Renal cortex interstitium (tissue), 11 donors: ENCODE data around the gene TSSC4. TPM values are rescaled to one million over a fixed set of nuclear protein-coding genes. Genes with fewer than 3 reads are reported as not detected.

Experiments
- DNase-seq, 11 donors: peaks; one replicate each; pipeline ENCODE4 v3.0.0-alpha.2; 2013; ENCODE audit warnings: low read depth in 9 of 11, low spot score in 4 of 11; ENCODE audit errors: extremely low read depth in 1 of 11
- polyA plus RNA-seq, 3 donors: library from polyadenylated mRNA; unstranded; fragments of 120-200 nt; gene quantifications; one replicate each; pipeline ENCODE4 v1.2.1, GENCODE V29; 2013; ENCODE audit not compliant: insufficient read length in 3 of 3

TSSC4 gene
- polyA plus RNA-seq, 3 donors = 30.8 to 45.5 (median 44.8) TPM

- DNase-seq = no peak
Observed at GRCh38 chr11:2422461-2423156, 22.1 kb downstream of the TSSC4 start.

DNA sequence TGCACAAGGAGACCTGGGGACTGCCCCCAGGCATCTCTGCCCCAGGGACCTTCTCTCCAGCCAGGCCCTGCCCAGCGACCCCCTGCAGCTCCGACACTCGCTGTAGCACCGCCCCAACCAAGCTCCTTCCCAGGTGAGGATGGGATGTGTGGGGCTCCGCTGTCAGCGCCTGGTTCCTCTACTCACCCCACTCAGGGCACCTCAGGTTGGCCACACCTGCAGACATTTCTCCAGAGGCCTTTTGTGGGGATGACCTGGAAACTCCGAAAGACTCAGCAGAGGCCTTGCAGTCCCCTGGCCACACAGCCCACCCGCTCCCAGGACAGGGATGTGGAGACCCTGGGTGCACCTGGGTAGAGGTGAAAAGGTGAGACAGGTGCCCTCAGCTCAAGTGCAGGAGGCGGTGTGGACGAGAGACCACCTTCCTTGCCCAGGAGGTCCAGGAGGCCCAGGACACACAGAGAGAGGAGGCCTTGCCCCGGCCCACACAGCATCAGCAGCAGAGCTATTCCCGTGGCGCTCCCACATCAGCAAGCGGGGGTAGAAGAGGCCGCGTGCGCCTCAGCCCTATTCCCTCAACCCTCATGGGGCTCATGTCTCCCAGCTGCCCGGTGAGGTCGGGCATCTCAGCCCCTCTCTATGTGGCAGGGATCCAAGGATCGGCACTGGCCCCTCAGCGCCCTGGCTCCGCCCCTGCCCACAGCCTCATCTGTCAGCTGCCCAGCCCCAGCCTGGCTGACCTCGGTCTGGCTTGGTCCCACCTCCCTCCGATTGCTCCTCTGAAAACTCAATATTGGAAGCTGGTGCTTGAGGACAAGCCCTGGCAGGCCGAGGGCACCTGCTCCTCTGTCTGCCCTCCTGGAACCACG, 22.8 kb downstream of the TSSC4 start:
- no peak for DNase-seq

DNA sequence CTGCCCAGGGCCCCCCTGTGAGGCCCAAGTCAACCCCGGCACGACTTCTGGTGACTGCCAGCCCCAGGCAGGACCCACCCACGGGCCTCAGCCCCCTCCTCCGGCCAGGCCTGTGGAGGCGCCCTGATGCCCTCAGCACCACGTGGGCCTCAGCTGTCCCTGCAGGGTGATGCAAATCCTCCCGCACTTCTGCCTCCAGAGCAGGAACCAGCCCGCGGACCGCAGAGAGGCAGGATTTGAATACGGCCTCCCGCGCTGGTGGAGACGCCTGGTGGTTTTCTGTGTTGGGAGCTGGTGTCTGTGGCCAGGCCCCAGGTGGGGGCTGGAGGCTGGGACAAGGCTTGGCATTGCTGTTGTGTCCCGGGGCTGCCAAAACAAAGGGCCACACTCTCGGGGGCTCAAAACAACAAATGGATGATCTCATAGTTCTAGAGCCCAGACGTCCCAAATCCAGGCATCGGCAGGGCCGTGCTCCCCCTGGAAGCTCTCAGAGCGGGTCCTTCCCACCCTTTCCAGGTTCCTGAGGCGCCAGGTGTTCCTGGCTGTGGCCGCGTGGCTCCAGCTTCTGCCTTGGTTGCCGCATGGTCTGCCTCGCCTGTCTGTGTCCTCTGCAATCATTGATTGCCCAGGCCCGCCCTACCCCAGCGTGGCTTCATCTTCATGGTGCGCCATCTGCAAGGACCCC, 24.4 kb downstream of the TSSC4 start:
- DNase-seq = no peak

- DNase-seq = no peak
Observed at GRCh38 chr11:2425506-2425905, 25.0 kb downstream of the TSSC4 start.

GRCh38 chr11:2426221-2426620, 25.7 kb downstream of the TSSC4 start:
- no peak for DNase-seq

- no peak for DNase-seq
Observed at GRCh38 chr11:2426826-2427521, 26.4 kb downstream of the TSSC4 start.

DNA sequence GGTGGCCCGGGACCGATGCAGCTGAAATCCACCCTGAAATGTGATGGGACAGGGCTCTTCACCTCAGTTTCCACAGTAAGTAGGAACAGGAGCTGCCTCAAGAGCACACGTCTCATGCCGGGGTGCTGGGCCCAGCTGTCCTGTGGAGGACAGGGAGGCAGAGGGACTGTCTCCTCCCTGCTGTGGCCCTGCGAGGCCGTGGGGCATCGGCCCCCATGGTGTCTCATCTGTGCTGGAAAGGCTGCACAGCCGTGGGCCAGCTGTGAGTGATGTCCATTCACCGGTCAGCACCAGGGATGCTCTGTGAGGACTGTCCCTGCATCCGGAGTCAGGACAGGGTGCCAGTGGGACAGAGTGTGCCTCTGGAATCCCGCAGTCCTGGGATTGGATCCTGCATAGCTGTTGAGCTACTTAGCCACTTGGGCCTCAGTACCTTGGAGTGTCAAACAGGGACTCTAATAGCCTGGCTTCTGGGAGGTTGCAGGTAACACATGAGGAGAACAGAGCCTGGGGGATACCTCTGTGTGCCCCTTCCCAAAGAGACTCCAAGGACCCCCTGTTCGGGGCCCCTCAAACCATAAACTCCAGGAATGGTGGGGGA, 27.3 kb downstream of the TSSC4 start:
- no peak for DNase-seq

GRCh38 chr11:2428322-2428795, 27.8 kb downstream of the TSSC4 start:
- DNase-seq = peak in 1 of 11 donors; percentile 43

GRCh38 chr11:2431395-2431794, 30.8 kb downstream of the TSSC4 start:
- no peak for DNase-seq

DNA sequence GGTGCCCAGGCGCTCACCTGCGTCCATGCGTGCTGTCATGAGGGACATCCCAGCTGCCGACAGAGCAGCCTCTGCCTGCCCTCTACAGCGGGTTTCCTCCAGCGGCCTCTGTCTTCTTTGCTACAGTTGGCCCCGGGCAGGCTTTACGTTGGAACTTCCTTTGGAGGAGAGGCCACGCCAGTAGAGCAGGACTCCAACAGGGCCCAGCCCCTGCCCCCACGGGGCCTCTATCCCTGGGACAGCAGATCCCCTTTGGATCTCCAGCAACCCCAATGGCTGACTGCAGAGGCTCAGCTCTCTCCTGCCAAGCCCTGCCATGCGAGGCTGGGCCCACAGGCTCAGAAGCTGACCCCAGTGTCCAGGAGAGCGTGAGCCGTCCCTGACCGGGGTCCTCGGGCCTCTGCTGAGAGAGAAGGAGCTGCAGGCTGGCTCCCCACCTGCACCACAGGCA, 31.6 kb downstream of the TSSC4 start:
- no peak for DNase-seq

DNA sequence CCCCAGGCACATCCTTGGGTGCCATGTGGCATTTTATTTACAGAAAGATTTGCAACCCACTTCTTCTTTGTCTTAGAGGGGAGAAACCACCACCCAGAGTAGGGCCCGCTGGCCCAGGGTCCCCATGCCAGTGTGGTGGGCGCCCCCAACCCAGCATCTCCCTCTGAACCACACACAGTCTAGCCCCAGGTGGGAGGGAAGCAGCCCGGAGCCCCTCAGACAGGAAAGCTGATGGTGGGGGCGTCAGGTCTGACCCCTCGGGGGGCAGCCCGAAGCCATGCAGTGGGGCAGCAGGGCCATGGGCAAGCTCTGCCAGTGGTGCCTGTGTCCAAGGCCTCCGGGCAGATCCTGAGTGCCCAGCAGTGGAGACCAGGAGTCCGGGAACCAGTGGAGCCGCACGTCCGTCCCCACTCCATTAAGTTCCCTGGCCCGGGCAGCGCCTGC, 32.1 kb downstream of the TSSC4 start:
- DNase-seq = no peak

DNA sequence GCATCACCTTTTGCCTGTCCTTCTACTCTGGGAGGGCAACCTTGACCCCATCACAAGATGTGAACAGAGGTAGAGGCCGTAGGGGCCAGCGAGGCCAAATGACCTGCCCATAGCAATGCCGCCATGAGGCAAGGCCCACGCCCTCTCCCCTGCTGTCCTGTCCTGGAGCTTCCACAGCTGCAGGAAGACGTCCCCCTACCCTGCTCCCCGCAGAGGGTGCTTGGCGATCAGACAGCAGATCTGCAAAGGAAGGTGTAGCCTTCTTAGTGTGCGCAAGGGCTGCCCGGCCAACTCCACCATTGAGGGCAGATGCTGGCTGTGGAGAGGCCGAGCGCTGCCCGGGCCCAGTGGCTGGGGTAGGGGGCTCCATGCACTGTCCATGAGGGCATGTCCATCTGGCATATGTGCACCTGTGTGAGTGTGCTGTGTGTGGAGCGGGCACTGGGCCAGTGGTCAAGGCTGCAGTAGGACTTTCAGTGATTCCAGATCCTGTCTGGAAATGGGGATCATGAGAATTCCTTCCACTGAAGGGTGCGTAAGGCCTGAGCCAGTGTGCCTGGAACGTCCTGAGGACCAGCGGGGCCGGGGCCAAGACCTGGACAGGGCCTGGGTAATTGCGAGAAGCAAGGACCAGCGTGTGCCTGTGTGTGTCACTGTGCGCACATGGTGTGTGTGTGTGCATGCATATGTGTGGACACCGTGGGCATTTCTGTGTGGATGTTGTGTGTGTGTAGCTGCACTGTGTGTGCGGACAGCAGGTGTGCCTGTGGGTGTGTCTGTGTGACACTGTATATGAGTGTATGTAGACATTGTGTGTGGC, 32.8 kb downstream of the TSSC4 start:
- no peak for DNase-seq

GRCh38 chr11:2434008-2434407, 33.5 kb downstream of the TSSC4 start:
- DNase-seq = no peak

- DNase-seq = no peak
Observed at GRCh38 chr11:2434506-2435255, 34.1 kb downstream of the TSSC4 start.

DNA sequence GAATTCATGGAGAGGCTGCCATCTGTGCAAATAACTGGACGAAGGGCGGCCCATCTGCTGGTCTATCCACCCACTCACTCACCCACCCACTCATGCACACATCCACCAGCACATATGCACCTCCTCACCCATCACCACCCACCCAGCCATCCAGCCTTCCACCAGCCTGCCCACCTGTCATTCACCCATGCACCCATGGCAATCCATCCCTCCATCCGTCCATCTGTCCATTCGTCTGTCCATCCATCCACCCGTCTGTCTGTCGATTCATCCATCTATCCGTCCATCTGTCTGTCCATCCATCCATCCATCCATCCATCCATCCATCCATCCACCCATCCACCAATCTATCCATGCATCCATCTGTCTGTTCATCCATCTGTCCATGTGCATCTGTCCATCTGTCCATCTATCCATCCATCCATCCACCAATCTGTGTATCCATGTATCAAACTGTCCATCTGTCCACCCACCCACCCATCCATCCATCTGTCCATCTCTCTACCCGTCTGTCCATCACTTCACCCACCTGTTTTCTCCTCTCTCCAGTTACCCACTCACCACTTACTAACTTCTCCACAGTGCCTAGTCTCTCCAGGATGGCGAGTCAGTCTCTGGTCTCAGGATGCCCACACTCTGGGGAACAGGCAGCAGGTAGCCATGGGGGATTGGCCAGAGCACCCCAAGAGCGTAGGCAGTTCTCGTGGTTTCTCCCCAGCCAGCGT, 34.9 kb downstream of the TSSC4 start:
- DNase-seq = no peak

- no peak for DNase-seq
Observed at GRCh38 chr11:2436013-2436520, 35.5 kb downstream of the TSSC4 start.
